GM13976 (cell line): ENCODE results near the gene TOM1L2.

Experiments
- DNase-seq: peaks from one replicate; pipeline ENCODE4 v3.0.0; 2012; ENCODE audit warnings: low spot score
- CTCF ChIP-seq: IDR thresholded peaks from 2 replicates; pipeline ENCODE4 v1.5.1; 2012; ENCODE audit warnings: borderline replicate concordance, mild to moderate bottlenecking; ENCODE audit not compliant: insufficient read depth; ENCODE audit errors: extremely low read depth, missing control alignments, control extremely low read depth
- in situ Hi-C: fragments of 300-500 bp; cut with MboI; formaldehyde crosslinking; loops from one replicate; pipeline ENCODE4 v1.12.0; 2022; ENCODE audit warnings: low sequenced_read_pairs, mixed read lengths, inconsistent platforms; ENCODE audit not compliant: unreplicated experiment

TOM1L2 gene

GRCh38 chr17:17815436-17816200 lies 156.6 kb downstream of the TOM1L2 start:
- in situ Hi-C loops, result loop anchor here (10.0 kb wide), 1 partner anchor 49 kb away; no protein-coding TSS in a partner anchor
- TF ChIP-seq CTCF, result no peak
- DNase-seq, result no peak

GRCh38 chr17:17815062-17815406 lies 157.2 kb downstream of the TOM1L2 start:
- TF ChIP-seq CTCF, result no peak
- no peak for DNase-seq
- in situ Hi-C loops, result loop anchor here (10.0 kb wide), 1 partner anchor 50 kb away; no protein-coding TSS in a partner anchor

GRCh38 chr17:17814162-17815061 lies 157.8 kb downstream of the TOM1L2 start:
- in situ Hi-C loops, result loop anchor here (10.0 kb wide), 1 partner anchor 50 kb away; no protein-coding TSS in a partner anchor

GRCh38 chr17:17813725-17814095 lies 158.5 kb downstream of the TOM1L2 start:
- no peak for DNase-seq
- TF ChIP-seq CTCF, result no peak
- in situ Hi-C loops, result loop anchor here (10.0 kb wide), 1 partner anchor 51 kb away; no protein-coding TSS in a partner anchor

More at GRCh38 chr17:17814162-17815061, 157.8 kb downstream of the TOM1L2 start:
- TF ChIP-seq CTCF, result no peak
- DNase-seq, result no peak

- in situ Hi-C loops, result loop anchor here (10.0 kb wide), 1 partner anchor 52 kb away; no protein-coding TSS in a partner anchor
- DNase-seq, result no peak
- TF ChIP-seq CTCF, result no peak
Measured at GRCh38 chr17:17813055-17813724, 159.0 kb downstream of the TOM1L2 start.
